Lower leg skin (tissue), 3 donors: ENCODE measurements around the gene BIRC2.

Experiments
- CTCF ChIP-seq, 3 donors: fragments of 450-650 bp; IDR thresholded peaks; one replicate each; pipeline ENCODE4 v1.5.1; 2016; ENCODE audit warnings: antibody characterized with exemption in 3 of 3, mild to moderate bottlenecking in 3 of 3, moderate library complexity in 2 of 3
- POLR2A ChIP-seq, 2 donors: fragments of 450-650 bp; IDR thresholded peaks; one replicate each; pipeline ENCODE4 v1.6.1; 2016 to 2017; ENCODE audit warnings: antibody characterized with exemption in 2 of 2, mild to moderate bottlenecking in 1 of 2, moderate library complexity in 1 of 2

DNA sequence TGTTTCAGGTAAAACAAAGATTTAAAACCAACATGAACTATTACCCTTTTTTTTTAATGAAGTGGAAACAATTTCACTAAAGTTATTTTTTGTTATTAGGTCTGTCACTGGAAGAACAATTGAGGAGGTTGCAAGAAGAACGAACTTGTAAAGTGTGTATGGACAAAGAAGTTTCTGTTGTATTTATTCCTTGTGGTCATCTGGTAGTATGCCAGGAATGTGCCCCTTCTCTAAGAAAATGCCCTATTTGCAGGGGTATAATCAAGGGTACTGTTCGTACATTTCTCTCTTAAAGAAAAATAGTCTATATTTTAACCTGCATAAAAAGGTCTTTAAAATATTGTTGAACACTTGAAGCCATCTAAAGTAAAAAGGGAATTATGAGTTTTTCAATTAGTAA is 30.9 kb downstream of the BIRC2 start:
- TF ChIP-seq CTCF (IDR thresholded peaks at IDR 0.05), result no peak
- no peak for TF ChIP-seq POLR2A (IDR thresholded peaks at IDR 0.05)
